ENCODE results near the gene KCNQ4.

The KCNQ4 gene

DNA sequence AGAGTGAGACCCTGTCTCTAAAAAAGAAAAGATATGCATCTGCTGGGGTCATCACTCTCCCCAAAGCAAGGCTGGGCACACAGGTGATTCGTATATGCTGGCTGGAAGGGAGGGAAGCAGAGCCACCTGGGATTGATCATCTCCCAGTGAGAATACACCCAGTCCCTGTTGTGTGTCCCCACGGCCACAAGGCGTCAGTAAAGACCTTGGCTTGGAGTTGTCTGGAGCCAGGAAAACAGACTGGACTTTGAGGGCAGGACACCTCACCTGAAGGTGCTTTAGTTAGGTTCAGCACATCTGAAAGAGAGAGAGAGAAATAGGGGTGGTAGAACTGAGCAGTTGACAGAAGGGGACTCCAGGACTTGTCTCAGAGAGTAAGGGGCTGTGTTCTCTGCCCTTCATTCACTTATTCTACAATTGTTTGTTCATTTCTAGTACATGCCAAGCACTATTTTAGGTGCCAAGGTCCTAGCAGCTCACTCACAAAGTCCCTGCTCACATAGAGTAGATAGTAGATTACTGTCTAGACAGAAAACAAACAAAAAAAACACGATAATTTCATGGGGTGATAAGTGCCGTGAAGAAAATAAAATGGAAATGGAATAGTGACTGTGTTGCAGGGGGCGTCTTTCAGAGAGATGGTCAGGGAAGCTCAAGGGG is 65.1 kb downstream of the KCNQ4 start:
- TF ChIP-seq EZH2 (IDR thresholded peaks at IDR 0.05; ENCODE audit: borderline replicate concordance, low read depth, low read length, severe bottlenecking) (no peak), CTCF (IDR thresholded peaks at IDR 0.05; ENCODE audit: borderline replicate concordance, extremely low read depth, low read length, poor library complexity, severe bottlenecking) (peak; percentile 66)
- ATAC-seq (ENCODE audit: insufficient read depth, low read depth) (no peak), DNase-seq (peak; percentile 21)
- no peak overlapping the region for H3K9ac ChIP-seq (ENCODE audit: low read depth, low read length)
- no peaks in the 10 kb centered on the region for H3K27me3 ChIP-seq (ENCODE audit: insufficient read depth, low read length, poor library complexity)
- no peaks in the 10 kb centered on the region for H3K79me2 ChIP-seq (ENCODE audit: insufficient read depth, low read length)
- H3K36me3 ChIP-seq (ENCODE audit: insufficient read depth, low read length), result no peaks in the 10 kb centered on the region
- no peak overlapping the region for H3K4me3 ChIP-seq (ENCODE audit: low read depth in 1 of 2, low read length in 2 of 2)
- H2AFZ ChIP-seq (ENCODE audit: low read depth, low read length), result no peak overlapping the region
- no peaks in the 10 kb centered on the region for H3K9me3 ChIP-seq (ENCODE audit: insufficient read depth, low read length, severe bottlenecking)
- H3K4me1 ChIP-seq (ENCODE audit: insufficient read depth, low read length), result peaks cover 4% of the 10 kb centered on the region
- no peak overlapping the region for H3K27ac ChIP-seq (ENCODE audit: low read length)
- no peak overlapping the region for H3K4me2 ChIP-seq (ENCODE audit: insufficient read depth, low read length)
- H4K20me1 ChIP-seq (ENCODE audit: insufficient read depth, low read length), result no peaks in the 10 kb centered on the region

- TF ChIP-seq EZH2 (IDR thresholded peaks at IDR 0.05; ENCODE audit: borderline replicate concordance, low read depth, low read length, severe bottlenecking) (no peak), CTCF (IDR thresholded peaks at IDR 0.05; ENCODE audit: borderline replicate concordance, extremely low read depth, low read length, poor library complexity, severe bottlenecking) (peak; percentile 92)
- Histone ChIP-seq H3K79me2 (ENCODE audit: insufficient read depth, low read length) (no peaks in the 10 kb centered on the region), H3K4me2 (ENCODE audit: insufficient read depth, low read length) (peak overlapping the region; percentile 31; the same call in 1 of the 2 replicates), H3K4me1 (ENCODE audit: insufficient read depth, low read length) (peaks cover 4% of the 10 kb centered on the region), H3K9ac (ENCODE audit: low read depth, low read length) (no peak overlapping the region), H3K27ac (ENCODE audit: low read length) (no peak overlapping the region), H2AFZ (ENCODE audit: low read depth, low read length) (peak overlapping the region; percentile 37), H4K20me1 (ENCODE audit: insufficient read depth, low read length) (no peaks in the 10 kb centered on the region), H3K9me3 (ENCODE audit: insufficient read depth, low read length, severe bottlenecking) (no peaks in the 10 kb centered on the region), H3K4me3 (ENCODE audit: low read depth in 1 of 2, low read length in 2 of 2) (no peak overlapping the region), H3K36me3 (ENCODE audit: insufficient read depth, low read length) (no peaks in the 10 kb centered on the region), H3K27me3 (ENCODE audit: insufficient read depth, low read length, poor library complexity) (no peaks in the 10 kb centered on the region)
- peak; percentile 95 for ATAC-seq (ENCODE audit: insufficient read depth, low read depth)
- peak; percentile 73 for DNase-seq
These were observed 66.4 kb downstream of the KCNQ4 start for GRCh38 chr1:40849801-40850592.

DNA sequence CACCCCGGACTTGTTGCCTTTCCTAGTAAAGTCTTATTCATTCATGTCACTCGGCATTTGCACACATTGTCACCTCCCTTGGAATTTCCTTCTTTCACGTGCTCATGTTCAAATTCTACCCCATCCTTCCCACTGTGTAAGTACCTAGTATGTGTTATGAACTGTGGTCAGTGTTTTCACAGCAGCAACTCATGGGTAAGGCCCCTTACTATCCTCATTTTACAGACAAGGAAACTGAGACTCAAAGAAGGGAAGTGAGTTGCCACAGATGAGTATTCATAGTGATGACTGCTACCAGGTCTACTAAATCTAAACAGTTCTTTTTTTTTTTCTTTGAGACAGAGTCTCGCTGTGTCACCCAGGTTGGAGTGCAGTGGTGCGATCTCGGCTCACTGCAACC is 68.1 kb downstream of the KCNQ4 start:
- ATAC-seq (ENCODE audit: insufficient read depth, low read depth) (no peak), DNase-seq (no peak)
- Histone ChIP-seq H3K9ac (ENCODE audit: low read depth, low read length) (no peak overlapping the region), H3K4me1 (ENCODE audit: insufficient read depth, low read length) (peaks cover 4% of the 10 kb centered on the region), H3K4me2 (ENCODE audit: insufficient read depth, low read length) (no peak overlapping the region), H3K36me3 (ENCODE audit: insufficient read depth, low read length) (no peaks in the 10 kb centered on the region), H3K27me3 (ENCODE audit: insufficient read depth, low read length, poor library complexity) (no peaks in the 10 kb centered on the region), H3K9me3 (ENCODE audit: insufficient read depth, low read length, severe bottlenecking) (no peaks in the 10 kb centered on the region), H3K27ac (ENCODE audit: low read length) (no peak overlapping the region), H4K20me1 (ENCODE audit: insufficient read depth, low read length) (no peaks in the 10 kb centered on the region), H3K79me2 (ENCODE audit: insufficient read depth, low read length) (no peaks in the 10 kb centered on the region), H3K4me3 (ENCODE audit: low read depth in 1 of 2, low read length in 2 of 2) (no peak overlapping the region), H2AFZ (ENCODE audit: low read depth, low read length) (no peak overlapping the region)
- TF ChIP-seq EZH2 (IDR thresholded peaks at IDR 0.05; ENCODE audit: borderline replicate concordance, low read depth, low read length, severe bottlenecking) (no peak), CTCF (IDR thresholded peaks at IDR 0.05; ENCODE audit: borderline replicate concordance, extremely low read depth, low read length, poor library complexity, severe bottlenecking) (no peak)

Data from DND-41 (cell line).